Thyroid gland (tissue), 4 donors: ENCODE data around the gene ARID2.

Experiments
- POLR2A ChIP-seq, 2 donors: fragments of 450-650 bp; IDR thresholded peaks; one replicate each; pipeline ENCODE4 v1.6.1; 2017; ENCODE audit warnings: antibody characterized with exemption in 2 of 2, mild to moderate bottlenecking in 2 of 2, moderate library complexity in 1 of 2
- TF ChIP-seq, protein P1 (sequence below), 6 experiments: fragments of 200-600 bp in 3 of 6; fragments of 450-650 bp in 3 of 6; sonication (generic) in 3 of 6; IDR thresholded peaks; one replicate each; pipeline ENCODE4 v1.5.1; 2016 to 2019; ENCODE audit warnings: antibody characterized with exemption in 6 of 6, mild to moderate bottlenecking in 2 of 6, inconsistent platforms in 1 of 6, moderate library complexity in 1 of 6

DNA sequence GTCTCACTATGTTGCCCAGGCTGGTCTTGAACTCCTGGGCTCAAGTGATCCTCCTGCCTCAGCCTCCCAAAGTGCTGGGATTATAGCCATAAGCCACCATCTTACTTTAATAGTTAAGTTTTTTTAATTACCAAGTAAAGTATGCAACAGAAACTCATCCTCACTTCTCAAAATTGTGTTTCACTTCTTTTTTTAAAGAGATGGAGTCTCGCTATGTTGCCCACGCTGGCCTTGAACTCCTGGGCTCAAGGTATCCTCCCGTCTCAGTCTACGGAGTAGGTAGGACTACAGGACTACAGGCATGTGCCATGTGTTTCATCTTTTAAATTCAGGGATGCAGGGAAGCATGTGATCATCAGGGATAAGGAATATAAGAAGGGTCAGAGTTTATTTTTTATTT lies 17.2 kb upstream of the ARID2 start:
- TF ChIP-seq, protein P1, sequence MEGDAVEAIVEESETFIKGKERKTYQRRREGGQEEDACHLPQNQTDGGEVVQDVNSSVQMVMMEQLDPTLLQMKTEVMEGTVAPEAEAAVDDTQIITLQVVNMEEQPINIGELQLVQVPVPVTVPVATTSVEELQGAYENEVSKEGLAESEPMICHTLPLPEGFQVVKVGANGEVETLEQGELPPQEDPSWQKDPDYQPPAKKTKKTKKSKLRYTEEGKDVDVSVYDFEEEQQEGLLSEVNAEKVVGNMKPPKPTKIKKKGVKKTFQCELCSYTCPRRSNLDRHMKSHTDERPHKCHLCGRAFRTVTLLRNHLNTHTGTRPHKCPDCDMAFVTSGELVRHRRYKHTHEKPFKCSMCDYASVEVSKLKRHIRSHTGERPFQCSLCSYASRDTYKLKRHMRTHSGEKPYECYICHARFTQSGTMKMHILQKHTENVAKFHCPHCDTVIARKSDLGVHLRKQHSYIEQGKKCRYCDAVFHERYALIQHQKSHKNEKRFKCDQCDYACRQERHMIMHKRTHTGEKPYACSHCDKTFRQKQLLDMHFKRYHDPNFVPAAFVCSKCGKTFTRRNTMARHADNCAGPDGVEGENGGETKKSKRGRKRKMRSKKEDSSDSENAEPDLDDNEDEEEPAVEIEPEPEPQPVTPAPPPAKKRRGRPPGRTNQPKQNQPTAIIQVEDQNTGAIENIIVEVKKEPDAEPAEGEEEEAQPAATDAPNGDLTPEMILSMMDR (IDR thresholded peaks at IDR 0.05): no peak
- TF ChIP-seq POLR2A (IDR thresholded peaks at IDR 0.05): no peak
